Measurements from ENCODE around the gene SIGLEC12. TPM values are rescaled to one million over a fixed set of nuclear protein-coding genes. Genes with fewer than 3 reads are reported as not detected.
A peak's percentile ranks its signal among the peaks of the same experiment; 100 is the strongest.

Gene SIGLEC12
- total and polyA plus RNA-seq, 9 of the 15 experiments (the other 6 are each of a cell fraction or from before 2014, with no cell fraction given) = 0.08 to 1.3 (median 0.54) TPM

GRCh38 chr19:51548213-51548651 is 46.6 kb upstream of the SIGLEC12 start (continued):
- TF ChIP-seq, protein P1, sequence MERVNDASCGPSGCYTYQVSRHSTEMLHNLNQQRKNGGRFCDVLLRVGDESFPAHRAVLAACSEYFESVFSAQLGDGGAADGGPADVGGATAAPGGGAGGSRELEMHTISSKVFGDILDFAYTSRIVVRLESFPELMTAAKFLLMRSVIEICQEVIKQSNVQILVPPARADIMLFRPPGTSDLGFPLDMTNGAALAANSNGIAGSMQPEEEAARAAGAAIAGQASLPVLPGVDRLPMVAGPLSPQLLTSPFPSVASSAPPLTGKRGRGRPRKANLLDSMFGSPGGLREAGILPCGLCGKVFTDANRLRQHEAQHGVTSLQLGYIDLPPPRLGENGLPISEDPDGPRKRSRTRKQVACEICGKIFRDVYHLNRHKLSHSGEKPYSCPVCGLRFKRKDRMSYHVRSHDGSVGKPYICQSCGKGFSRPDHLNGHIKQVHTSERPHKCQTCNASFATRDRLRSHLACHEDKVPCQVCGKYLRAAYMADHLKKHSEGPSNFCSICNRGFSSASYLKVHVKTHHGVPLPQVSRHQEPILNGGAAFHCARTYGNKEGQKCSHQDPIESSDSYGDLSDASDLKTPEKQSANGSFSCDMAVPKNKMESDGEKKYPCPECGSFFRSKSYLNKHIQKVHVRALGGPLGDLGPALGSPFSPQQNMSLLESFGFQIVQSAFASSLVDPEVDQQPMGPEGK (CRISPR knock-in tag; IDR thresholded peaks at IDR 0.05; ENCODE audit: borderline replicate concordance) = peak; percentile 5; the same call in 1 of the 2 replicates
- TF ChIP-seq KLF1 (tag; IDR thresholded peaks at IDR 0.05) = no peak
- TF ChIP-seq RBFOX2 (IDR thresholded peaks at IDR 0.05; ENCODE audit: low read depth, low read length) = peak; percentile 43
- no peak for TF ChIP-seq KHSRP (IDR thresholded peaks at IDR 0.05)
- TF ChIP-seq KLF16 (IDR thresholded peaks at IDR 0.05) = no peak
- TF ChIP-seq SNIP1 (IDR thresholded peaks at IDR 0.05; ENCODE audit: low read depth) = no peak
- no peak for TF ChIP-seq WHSC1 (IDR thresholded peaks at IDR 0.05; ENCODE audit: low read length)
- TF ChIP-seq XRCC5 (IDR thresholded peaks at IDR 0.05; ENCODE audit: low read depth, low read length) = no peak
- no peak for TF ChIP-seq ZNF280B (CRISPR knock-in tag; IDR thresholded peaks at IDR 0.05)
- no peak for TF ChIP-seq ELF1 (tag; IDR thresholded peaks at IDR 0.05)
- no peak for TF ChIP-seq SNRNP70 (optimal IDR thresholded peaks at IDR 0.05; ENCODE audit: low read depth, low read length)
- no peak for TF ChIP-seq RFX7 (CRISPR knock-in tag; IDR thresholded peaks at IDR 0.05)
- 0 out of 2 replicates have a peak, but pooled peaks have one; percentile 12 for TF ChIP-seq ZNF830 (CRISPR knock-in tag; IDR thresholded peaks at IDR 0.05)
- TF ChIP-seq ZNF695 (CRISPR knock-in tag; IDR thresholded peaks at IDR 0.05) = no peak
- no peak for TF ChIP-seq POLR2G (IDR thresholded peaks at IDR 0.05; ENCODE audit: low read depth, low read length)
- TF ChIP-seq ZNF766 (CRISPR knock-in tag; conservative IDR thresholded peaks at IDR 0.05) = no peak; the same call in 1 of the 2 replicates
- TF ChIP-seq PTBP1 (IDR thresholded peaks at IDR 0.05; ENCODE audit: low read depth, low read length) = no peak
- no peak for TF ChIP-seq SRSF1 (IDR thresholded peaks at IDR 0.05; ENCODE audit: low read depth, low read length)
- TF ChIP-seq CCAR2 (IDR thresholded peaks at IDR 0.05; ENCODE audit: low read depth, low read length) = no peak
- TF ChIP-seq NFYB (IDR thresholded peaks at IDR 0.05; ENCODE audit: extremely low read depth, insufficient read length) = no peak
- 0 out of 2 replicates have a peak, but pooled peaks have one; percentile 28 for TF ChIP-seq CBX1 (IDR thresholded peaks at IDR 0.05; ENCODE audit: low read depth)
- TF ChIP-seq PCBP2 (IDR thresholded peaks at IDR 0.05; ENCODE audit: low read depth, low read length, poor library complexity, severe bottlenecking) = no peak
- TF ChIP-seq ZNF146 (CRISPR knock-in tag; IDR thresholded peaks at IDR 0.05; ENCODE audit: unreplicated experiment) = no peak
- TF ChIP-seq MCM3 (IDR thresholded peaks at IDR 0.05) = no peak
- no peak for TF ChIP-seq KDM4B (IDR thresholded peaks at IDR 0.05; ENCODE audit: borderline replicate concordance in 2 of 2, low read depth in 1 of 2)
- no peak for TF ChIP-seq HOXB6 (CRISPR knock-in tag; IDR thresholded peaks at IDR 0.05; ENCODE audit: borderline replicate concordance)

Measured in K562 (cell line).